ENCODE data around the gene LRMDA.

Gene LRMDA

GRCh38 chr10:76350583-76350982, 919.2 kb downstream of the LRMDA start:
- H3K27ac ChIP-seq: no peak overlapping the region
- TF ChIP-seq CTCF (conservative IDR thresholded peaks at IDR 0.05): no peak

- H3K27ac ChIP-seq: no peak overlapping the region
- TF ChIP-seq CTCF (conservative IDR thresholded peaks at IDR 0.05): no peak
Measured at GRCh38 chr10:76352300-76352699, 920.9 kb downstream of the LRMDA start.

GRCh38 chr10:76353237-76353851, 921.9 kb downstream of the LRMDA start:
- H3K27ac ChIP-seq: no peak overlapping the region
- TF ChIP-seq CTCF (conservative IDR thresholded peaks at IDR 0.05): no peak

GRCh38 chr10:76354212-76354738, 922.9 kb downstream of the LRMDA start:
- TF ChIP-seq CTCF (conservative IDR thresholded peaks at IDR 0.05): no peak
- no peak overlapping the region for H3K27ac ChIP-seq

DNA sequence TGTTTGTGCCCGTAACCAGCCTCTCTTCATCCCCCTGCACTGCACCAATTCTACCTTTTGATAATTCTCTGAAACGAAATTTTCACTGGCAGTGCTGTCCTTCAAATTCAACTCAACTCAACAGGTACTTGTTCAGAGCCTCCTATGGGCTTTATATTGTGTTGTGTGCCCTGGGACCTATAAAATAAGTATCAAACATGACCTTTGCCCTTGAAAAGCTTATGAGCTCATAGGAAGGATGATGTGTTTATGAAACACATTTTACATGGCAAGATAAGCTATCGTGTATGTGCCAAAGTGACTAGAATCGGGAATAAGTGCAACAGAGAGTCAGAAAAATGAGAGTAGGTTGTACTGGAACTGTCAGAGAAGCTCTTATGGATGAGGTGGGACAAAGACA, 923.5 kb downstream of the LRMDA start:
- no peak for TF ChIP-seq CTCF (conservative IDR thresholded peaks at IDR 0.05)
- H3K27ac ChIP-seq: no peak overlapping the region

DNA sequence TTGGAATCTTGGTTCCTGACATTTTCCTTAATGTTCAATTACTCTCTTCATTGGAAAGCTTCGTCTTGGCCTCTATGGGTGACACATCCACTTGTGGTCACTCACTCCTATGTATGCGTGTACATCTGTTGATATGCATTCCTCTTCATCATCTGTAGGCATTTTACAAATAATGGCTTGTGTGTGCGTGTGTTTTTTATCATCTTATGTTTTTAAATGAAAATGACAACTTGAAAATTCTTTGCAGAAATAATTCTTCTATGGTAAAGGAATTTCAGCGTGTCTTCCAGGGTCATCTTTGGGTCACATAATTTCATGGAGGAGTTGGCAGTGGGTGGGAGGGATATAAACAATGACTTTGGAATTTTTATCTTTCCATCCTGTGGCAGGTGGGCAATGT, 925.1 kb downstream of the LRMDA start:
- no peak overlapping the region for H3K27ac ChIP-seq

More for the DNA sequence above, 925.1 kb downstream of the LRMDA start:
- TF ChIP-seq CTCF (conservative IDR thresholded peaks at IDR 0.05): no peak

All from VCaP (cell line).